Liver (tissue), 9 donors: ENCODE measurements around the gene CEMP1. TPM values are rescaled to one million over a fixed set of nuclear protein-coding genes. Genes with fewer than 3 reads are reported as not detected.
"Not testable (repeated sequence)": the region's sequence is repeated elsewhere in the genome, so short reads cannot be mapped to it uniquely, and the experiment has no call there.

Experiments used
- DNase-seq: peaks from one replicate; pipeline ENCODE4 v3.0.0-alpha.2; 2017; ENCODE audit warnings: low spot score
- H3K27ac ChIP-seq, 2 donors: one replicate each; pipeline ENCODE4 v1.7.0; 2013; ENCODE audit warnings: inconsistent platforms in 2 of 2, low read length in 2 of 2, control low read depth in 1 of 2, low read depth in 1 of 2, mild to moderate bottlenecking in 1 of 2
- H3K27me3 ChIP-seq, 4 donors: one replicate each; pipeline versions ENCODE4 v1.6.1 to v1.7.0; 2013; ENCODE audit warnings: low read length in 3 of 4, inconsistent platforms in 1 of 4, mild to moderate bottlenecking in 1 of 4, moderate library complexity in 1 of 4; ENCODE audit not compliant: control insufficient read depth in 4 of 4, insufficient read depth in 4 of 4
- H3K36me3 ChIP-seq, 4 donors: one replicate each; pipeline versions ENCODE4 v1.6.1 to v1.7.0; 2013; ENCODE audit warnings: low read length in 3 of 4, mild to moderate bottlenecking in 3 of 4, low read depth in 1 of 4, moderate library complexity in 1 of 4; ENCODE audit not compliant: control insufficient read depth in 4 of 4, insufficient read depth in 3 of 4
- H3K4me1 ChIP-seq, 4 donors: one replicate each; pipeline versions ENCODE4 v1.6.1 to v1.7.0; 2013; ENCODE audit warnings: low read length in 3 of 4, mild to moderate bottlenecking in 3 of 4, moderate library complexity in 1 of 4; ENCODE audit not compliant: control insufficient read depth in 4 of 4, insufficient read depth in 4 of 4
- H3K4me3 ChIP-seq, 3 donors: one replicate each; pipeline versions ENCODE4 v1.6.1 to v1.7.0; 2013; ENCODE audit warnings: low read length in 3 of 3, control low read depth in 1 of 3, low read depth in 1 of 3, mild to moderate bottlenecking in 1 of 3
- H3K9ac ChIP-seq, 2 donors: one replicate each; pipeline ENCODE4 v1.7.0; 2013; ENCODE audit warnings: low read length in 2 of 2, mild to moderate bottlenecking in 2 of 2, moderate library complexity in 2 of 2, control low read depth in 1 of 2, low read depth in 1 of 2
- H3K9me3 ChIP-seq, 4 donors: one replicate each; pipeline versions ENCODE4 v1.6.1 to v1.7.0; 2013; ENCODE audit warnings: low read length in 3 of 4; ENCODE audit not compliant: control insufficient read depth in 4 of 4
- EGR1 ChIP-seq, 2 donors: IDR thresholded peaks; 2 replicates each; pipeline ENCODE4 v1.6.1; 2016 to 2018; ENCODE audit warnings: antibody characterized with exemption in 2 of 2, low read depth in 2 of 2
- GABPA ChIP-seq, 2 donors: IDR thresholded peaks in 1 of 2; conservative IDR thresholded peaks in 1 of 2; 2 replicates each; pipeline ENCODE4 v1.6.1; 2016; ENCODE audit warnings: antibody characterized with exemption in 2 of 2, mild to moderate bottlenecking in 1 of 2, moderate library complexity in 1 of 2
- HNF4A ChIP-seq, 2 donors: conservative IDR thresholded peaks; 2 replicates each; pipeline ENCODE4 v1.6.1; 2016; ENCODE audit warnings: antibody characterized with exemption in 2 of 2, mild to moderate bottlenecking in 2 of 2
- HNF4G ChIP-seq: IDR thresholded peaks from 2 replicates; pipeline ENCODE4 v1.6.1; 2016; ENCODE audit warnings: antibody characterized with exemption
- JUND ChIP-seq, 2 donors: IDR thresholded peaks; 2 replicates each; pipeline ENCODE4 v1.6.1; 2016; ENCODE audit warnings: antibody characterized with exemption in 2 of 2
- RAD21 ChIP-seq, 2 donors: IDR thresholded peaks; 2 replicates each; pipeline ENCODE4 v1.6.1; 2016; ENCODE audit warnings: antibody characterized with exemption in 2 of 2, mild to moderate bottlenecking in 2 of 2
- RXRA ChIP-seq, 2 donors: IDR thresholded peaks; 2 replicates each; pipeline ENCODE4 v1.6.1; 2017 to 2018; ENCODE audit warnings: antibody characterized with exemption in 2 of 2, mild to moderate bottlenecking in 1 of 2
- WGBS: extraction: QIAGEN DNeasy Blood & Tissue Kit; methylation state at CpG from one replicate; pipeline ENCODE4 v1.1.7; 2013; 5-methylcytosine and 5-hydroxymethylcytosine counted together
- polyA plus RNA-seq, 2 donors: library from polyadenylated mRNA; stranded (reverse) in 1 of 2; unstranded in 1 of 2; fragments of 200-250 nt in 1 of 2; fragments of >200 nt in 1 of 2; fragmentation: Nextera tagmentation in 1 of 2; extraction: Ambion mirVana in 1 of 2; gene quantifications; one replicate each; pipeline versions ENCODE4 v1.2.1 to v1.2.3, GENCODE V29; 2013 to 2015
- total RNA-seq, 2 donors: library from RNA; depleted of rRNA; stranded (reverse); fragments of >200 nt; gene quantifications; one replicate each; pipeline ENCODE4 v1.2.3, GENCODE V29; 2014
- TF ChIP-seq, protein P1 (sequence below): IDR thresholded peaks from 2 replicates; pipeline ENCODE4 v1.6.1; 2016; ENCODE audit warnings: antibody characterized with exemption
- TF ChIP-seq, protein P2 (sequence below): IDR thresholded peaks from 2 replicates; pipeline ENCODE4 v1.6.1; 2016; ENCODE audit warnings: antibody characterized with exemption, mild to moderate bottlenecking
- donor health status: healthy.
- donor health status: healthy.
- donor health status: healthy.
- donor health status: healthy.
- donor health status: healthy.

Gene CEMP1
- total and polyA plus RNA-seq, 4 donors: 0.06 to 1.6 (median 0.20) TPM

DNA sequence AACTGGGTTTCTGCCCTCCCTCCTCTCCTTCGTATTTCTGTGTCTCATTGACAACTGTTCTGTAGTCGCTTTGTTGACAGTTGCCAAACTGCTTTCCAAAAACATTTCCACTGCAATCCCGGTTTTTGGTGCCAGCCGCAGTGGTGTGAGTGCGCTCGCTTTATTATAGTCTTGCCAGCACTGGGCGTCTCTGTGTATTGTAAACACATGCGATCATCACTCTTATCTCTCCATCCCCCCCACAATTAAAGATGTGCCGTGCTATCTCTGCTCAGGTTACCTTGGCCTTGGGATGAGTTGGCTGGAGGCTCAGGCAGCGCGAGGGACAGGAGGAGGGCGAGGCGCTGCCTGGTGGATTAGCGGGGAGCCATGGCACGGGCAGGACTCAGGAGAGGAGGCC lies 25.9 kb upstream of the CEMP1 start:
- not testable (repeated sequence) for H3K4me1 ChIP-seq, H3K9me3 ChIP-seq, H3K4me3 ChIP-seq, H3K36me3 ChIP-seq, H3K9ac ChIP-seq, H3K27ac ChIP-seq, H3K27me3 ChIP-seq, DNase-seq
- WGBS: 55% methylated on average over 6 of the region's 15 CpGs
- TF ChIP-seq RXRA (IDR thresholded peaks at IDR 0.05): peak in 1 of 2 donors; percentile 7

DNA sequence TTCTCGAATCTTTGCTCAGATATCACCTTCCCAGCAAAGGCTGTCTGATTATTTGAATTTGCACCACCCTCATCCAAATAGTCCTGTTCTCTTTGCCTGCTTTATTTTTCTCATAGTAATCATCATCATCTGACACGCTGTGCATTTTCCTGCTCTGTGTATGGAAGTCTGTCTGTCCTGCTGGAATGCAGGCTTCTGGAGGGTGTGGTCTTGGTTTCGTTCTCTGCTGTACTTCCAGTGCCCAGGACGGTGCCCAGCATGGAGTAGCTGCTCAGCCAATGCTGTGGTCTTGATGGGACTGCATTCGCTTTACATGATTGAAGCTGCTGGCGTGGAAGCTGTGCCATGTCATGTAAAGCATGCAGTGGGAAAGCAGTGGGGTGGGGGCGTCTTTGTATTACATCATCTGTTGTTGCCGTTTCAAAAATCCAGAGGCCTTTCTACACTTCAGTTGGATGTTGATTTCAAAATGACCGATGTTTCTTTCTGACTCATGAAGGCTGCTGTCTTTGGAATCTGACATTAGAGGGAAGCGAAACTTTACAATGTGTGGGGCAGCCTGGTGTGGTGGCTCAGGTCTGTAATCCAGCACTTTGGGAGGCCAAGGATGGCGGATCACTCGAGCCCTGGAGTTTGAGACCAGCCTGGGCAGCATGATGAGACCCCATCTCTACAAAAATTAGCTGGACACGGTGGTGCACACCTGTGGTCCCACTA lies 23.7 kb upstream of the CEMP1 start:
- no CpG with 5 or more reads among the region's 13 CpGs for WGBS
- not testable (repeated sequence) for DNase-seq, H3K27me3 ChIP-seq, H3K36me3 ChIP-seq, H3K4me3 ChIP-seq, H3K9me3 ChIP-seq, H3K4me1 ChIP-seq, H3K27ac ChIP-seq, H3K9ac ChIP-seq

DNA sequence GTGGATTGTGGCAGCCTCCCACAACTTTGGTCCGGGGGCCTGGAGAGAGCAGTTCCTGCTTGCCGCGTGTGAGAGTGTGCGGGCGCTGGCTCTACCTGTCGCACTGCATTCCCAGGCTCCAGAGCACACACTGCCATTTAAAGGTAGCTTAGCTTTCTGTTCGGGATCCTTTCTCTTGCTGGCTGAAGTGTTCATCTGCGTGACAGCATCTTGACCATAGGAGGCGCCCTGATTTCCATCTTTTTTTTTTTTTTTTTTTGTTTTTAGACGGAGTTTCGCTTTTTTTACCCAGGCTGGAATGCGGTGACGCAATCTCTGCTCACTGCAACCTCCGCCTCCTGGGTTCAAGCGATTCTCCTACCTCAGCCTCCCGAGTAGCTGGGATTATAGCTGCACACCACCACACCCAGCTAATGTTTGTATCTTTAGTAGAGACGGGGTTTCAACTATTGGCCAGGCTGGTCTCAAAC lies 20.2 kb upstream of the CEMP1 start:
- not testable (repeated sequence) for H3K9ac ChIP-seq, H3K27me3 ChIP-seq, DNase-seq, H3K4me1 ChIP-seq, H3K4me3 ChIP-seq, H3K36me3 ChIP-seq, H3K27ac ChIP-seq, H3K9me3 ChIP-seq
- WGBS: 65% methylated on average over 11 of the region's 17 CpGs

DNA sequence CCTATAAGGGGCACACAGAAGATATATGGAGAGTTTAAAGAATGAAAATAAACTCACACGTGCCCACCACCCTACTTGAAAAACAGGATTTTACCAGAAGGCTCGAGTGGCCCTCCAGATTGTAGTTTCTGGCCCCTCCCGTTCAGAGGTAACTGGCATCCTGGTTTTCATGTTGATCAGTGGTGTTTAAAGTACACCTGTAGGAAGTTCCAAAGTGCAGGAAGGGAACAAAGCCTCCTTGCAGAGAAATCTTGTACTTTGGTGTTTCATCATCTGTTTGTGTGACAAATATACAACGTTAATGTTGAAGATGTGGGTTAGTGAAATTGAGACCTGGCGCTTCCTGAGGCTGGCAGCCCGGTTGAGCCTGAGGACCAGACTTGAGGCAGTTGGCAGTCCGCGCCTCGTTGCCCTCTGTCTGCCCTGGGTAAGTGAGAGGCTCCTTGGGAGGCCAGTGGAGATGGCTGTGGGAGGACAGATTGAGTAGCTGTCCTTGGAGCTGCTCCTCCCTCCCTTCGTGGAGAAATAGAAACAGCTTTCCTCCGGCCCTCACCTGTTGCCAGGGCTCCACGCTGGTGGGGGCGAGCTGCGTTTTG lies 19.2 kb upstream of the CEMP1 start:
- H3K9me3 ChIP-seq, H3K36me3 ChIP-seq, DNase-seq, H3K27me3 ChIP-seq, H3K27ac ChIP-seq, H3K4me3 ChIP-seq, H3K9ac ChIP-seq: not testable (repeated sequence)
- peaks cover 2 to 12% (median 6%) of the 10 kb centered on the region in 4 donors for H3K4me1 ChIP-seq
- no CpG with 5 or more reads among the region's 14 CpGs for WGBS

DNA sequence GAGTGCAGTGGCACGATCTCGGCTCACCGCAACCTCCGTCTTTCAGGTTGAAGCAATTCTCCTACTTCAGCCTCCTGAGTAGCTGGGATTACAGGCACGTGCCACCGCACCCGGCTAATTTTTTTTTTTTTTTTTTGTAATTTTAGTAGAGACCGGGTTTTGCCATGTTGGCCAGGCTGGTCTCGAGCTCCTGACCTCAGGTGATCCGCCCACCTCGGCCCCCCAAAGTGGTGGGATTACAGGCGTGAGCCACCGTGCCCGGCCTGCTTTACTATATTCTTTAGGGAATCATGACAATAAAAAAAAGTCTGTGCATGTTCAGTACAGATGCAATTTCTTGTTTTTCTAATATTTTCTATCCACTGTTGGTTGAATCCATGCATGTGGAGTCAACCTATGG lies 12.6 kb upstream of the CEMP1 start:
- H3K9me3 ChIP-seq, H3K4me3 ChIP-seq, H3K36me3 ChIP-seq, H3K27ac ChIP-seq, H3K9ac ChIP-seq, H3K27me3 ChIP-seq, DNase-seq: not testable (repeated sequence)
- peaks cover 10 to 39% (median 34%) of the 10 kb centered on the region in 4 donors for H3K4me1 ChIP-seq
- WGBS: 91% methylated on average over 14 of the region's 14 CpGs

DNA sequence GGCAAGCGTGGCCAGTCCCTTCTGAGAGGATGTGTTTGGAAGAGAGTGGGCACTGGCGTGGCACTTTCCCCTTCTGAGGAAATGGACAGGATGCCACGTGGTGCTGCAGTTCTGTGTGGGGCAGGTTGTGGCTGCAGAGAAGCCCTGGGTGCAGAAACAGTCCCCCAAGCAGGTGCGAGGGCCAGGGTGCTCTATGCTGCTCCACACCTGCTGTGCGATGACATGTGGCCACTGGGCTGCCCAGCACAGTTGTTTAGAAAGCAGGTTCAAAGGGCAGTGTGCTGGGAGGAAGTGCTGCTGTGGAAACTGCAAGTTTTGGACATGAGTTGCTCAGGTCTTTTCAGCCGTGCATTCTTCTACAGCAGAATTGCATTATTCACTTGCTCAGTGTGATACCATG lies 10.2 kb upstream of the CEMP1 start:
- not testable (repeated sequence) for DNase-seq, H3K4me3 ChIP-seq, H3K9me3 ChIP-seq, H3K9ac ChIP-seq, H3K36me3 ChIP-seq, H3K27me3 ChIP-seq
- 31% methylated on average over 6 of the region's 6 CpGs for WGBS
- H3K4me1 ChIP-seq: peaks cover 10 to 41% (median 34%) of the 10 kb centered on the region in 4 donors
- peak overlapping the region in 1 of 2 donors; percentile 63 for H3K27ac ChIP-seq
- TF ChIP-seq HNF4A (conservative IDR thresholded peaks at IDR 0.05): peak; percentile 72 to 77
- TF ChIP-seq RAD21 (IDR thresholded peaks at IDR 0.05): peak; percentile 13 to 30
- TF ChIP-seq RXRA (IDR thresholded peaks at IDR 0.05): peak; percentile 32 to 64
- TF ChIP-seq, protein P1, sequence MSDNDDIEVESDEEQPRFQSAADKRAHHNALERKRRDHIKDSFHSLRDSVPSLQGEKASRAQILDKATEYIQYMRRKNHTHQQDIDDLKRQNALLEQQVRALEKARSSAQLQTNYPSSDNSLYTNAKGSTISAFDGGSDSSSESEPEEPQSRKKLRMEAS: peak; percentile 87
- TF ChIP-seq GABPA (IDR thresholded peaks at IDR 0.05 in 1 of 2, conservative IDR thresholded peaks at IDR 0.05 in 1 of 2): peak in 1 of 2 donors; percentile 64
- TF ChIP-seq, protein P2, sequence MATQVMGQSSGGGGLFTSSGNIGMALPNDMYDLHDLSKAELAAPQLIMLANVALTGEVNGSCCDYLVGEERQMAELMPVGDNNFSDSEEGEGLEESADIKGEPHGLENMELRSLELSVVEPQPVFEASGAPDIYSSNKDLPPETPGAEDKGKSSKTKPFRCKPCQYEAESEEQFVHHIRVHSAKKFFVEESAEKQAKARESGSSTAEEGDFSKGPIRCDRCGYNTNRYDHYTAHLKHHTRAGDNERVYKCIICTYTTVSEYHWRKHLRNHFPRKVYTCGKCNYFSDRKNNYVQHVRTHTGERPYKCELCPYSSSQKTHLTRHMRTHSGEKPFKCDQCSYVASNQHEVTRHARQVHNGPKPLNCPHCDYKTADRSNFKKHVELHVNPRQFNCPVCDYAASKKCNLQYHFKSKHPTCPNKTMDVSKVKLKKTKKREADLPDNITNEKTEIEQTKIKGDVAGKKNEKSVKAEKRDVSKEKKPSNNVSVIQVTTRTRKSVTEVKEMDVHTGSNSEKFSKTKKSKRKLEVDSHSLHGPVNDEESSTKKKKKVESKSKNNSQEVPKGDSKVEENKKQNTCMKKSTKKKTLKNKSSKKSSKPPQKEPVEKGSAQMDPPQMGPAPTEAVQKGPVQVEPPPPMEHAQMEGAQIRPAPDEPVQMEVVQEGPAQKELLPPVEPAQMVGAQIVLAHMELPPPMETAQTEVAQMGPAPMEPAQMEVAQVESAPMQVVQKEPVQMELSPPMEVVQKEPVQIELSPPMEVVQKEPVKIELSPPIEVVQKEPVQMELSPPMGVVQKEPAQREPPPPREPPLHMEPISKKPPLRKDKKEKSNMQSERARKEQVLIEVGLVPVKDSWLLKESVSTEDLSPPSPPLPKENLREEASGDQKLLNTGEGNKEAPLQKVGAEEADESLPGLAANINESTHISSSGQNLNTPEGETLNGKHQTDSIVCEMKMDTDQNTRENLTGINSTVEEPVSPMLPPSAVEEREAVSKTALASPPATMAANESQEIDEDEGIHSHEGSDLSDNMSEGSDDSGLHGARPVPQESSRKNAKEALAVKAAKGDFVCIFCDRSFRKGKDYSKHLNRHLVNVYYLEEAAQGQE: peak; percentile 31
- peak; percentile 15 for TF ChIP-seq HNF4G
- peak in 1 of 2 donors; percentile 30 for TF ChIP-seq JUND (IDR thresholded peaks at IDR 0.05)
- TF ChIP-seq EGR1 (IDR thresholded peaks at IDR 0.05; ENCODE audit: low read depth in 2 of 2): peak in 1 of 2 donors; percentile 40
